ENCODE results near the gene KDM1B.
"Not testable (repeated sequence)": the region's sequence is repeated elsewhere in the genome, so short reads cannot be mapped to it uniquely, and the experiment has no call there.

KDM1B gene

GRCh38 chr6:18186540-18187250 lies 31.5 kb downstream of the KDM1B start:
- peak; percentile 36 for DNase-seq (ENCODE audit: low spot score)

GRCh38 chr6:18187701-18188100 lies 32.5 kb downstream of the KDM1B start:
- no peak for DNase-seq (ENCODE audit: low spot score)

DNA sequence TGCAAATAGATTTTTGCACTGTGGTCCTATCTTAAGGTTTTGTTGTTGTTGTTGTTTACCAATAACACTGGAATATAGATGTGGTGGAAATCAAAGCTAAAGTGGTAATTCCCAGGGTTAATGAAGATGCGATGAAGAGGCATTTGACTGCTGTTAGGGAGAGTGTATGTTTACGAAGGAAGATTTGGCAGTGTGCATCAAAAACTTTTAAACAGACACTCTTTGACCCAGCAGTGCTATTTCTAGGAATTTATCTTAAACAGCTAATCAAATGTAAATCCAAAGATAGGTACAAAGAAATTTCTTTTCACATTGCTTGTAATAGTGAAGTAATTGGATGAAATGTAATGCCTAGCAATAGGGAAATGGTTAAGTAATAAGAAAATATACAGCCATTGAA lies 34.0 kb downstream of the KDM1B start:
- DNase-seq (ENCODE audit: low spot score), result no peak

DNA sequence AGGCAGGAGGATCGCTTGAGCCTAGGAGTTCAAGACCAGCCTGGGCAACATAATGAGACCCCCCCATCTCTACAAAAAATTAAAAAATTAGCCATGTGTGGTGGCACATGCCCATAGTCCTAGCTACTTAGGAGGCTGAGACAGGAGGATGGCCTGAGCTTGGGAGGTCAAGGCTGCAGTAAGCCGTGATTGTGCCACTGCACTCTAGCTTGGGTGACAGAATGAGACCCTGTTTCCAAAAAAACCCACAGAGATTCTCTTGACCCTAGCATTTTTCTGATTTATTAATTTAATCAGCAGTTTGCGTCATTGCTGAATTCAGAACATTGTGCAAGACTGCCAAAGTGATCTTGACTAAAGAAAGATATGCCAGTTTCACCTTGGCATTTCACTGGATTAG lies 36.8 kb downstream of the KDM1B start:
- DNase-seq (ENCODE audit: low spot score), result no peak

DNA sequence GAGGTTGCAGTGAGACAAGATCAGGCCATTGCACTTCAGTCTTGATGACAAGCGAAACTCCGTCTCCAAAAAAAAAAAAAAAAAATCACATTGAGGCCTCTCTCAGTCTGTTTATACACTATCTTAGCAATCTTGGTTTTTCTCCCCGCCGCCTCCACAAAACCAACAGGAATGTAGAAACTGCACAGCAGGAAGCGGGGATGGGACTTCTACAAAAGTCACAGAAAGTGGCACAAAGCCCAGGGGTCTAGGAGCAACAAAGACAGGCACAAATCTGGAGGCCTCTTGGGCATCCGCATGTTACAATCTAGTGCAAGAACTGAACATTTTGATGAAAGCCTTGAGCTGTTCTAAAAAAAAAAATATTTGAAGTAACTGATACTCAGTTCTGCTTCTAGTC lies 48.6 kb downstream of the KDM1B start:
- no peak for DNase-seq (ENCODE audit: low spot score)

- DNase-seq (ENCODE audit: low spot score), result no peak
Observed at GRCh38 chr6:18204691-18205090, 49.5 kb downstream of the KDM1B start.

GRCh38 chr6:18206591-18206990 lies 51.4 kb downstream of the KDM1B start:
- DNase-seq (ENCODE audit: low spot score), result no peak

GRCh38 chr6:18207438-18207837 lies 52.2 kb downstream of the KDM1B start:
- DNase-seq (ENCODE audit: low spot score), result no peak

DNA sequence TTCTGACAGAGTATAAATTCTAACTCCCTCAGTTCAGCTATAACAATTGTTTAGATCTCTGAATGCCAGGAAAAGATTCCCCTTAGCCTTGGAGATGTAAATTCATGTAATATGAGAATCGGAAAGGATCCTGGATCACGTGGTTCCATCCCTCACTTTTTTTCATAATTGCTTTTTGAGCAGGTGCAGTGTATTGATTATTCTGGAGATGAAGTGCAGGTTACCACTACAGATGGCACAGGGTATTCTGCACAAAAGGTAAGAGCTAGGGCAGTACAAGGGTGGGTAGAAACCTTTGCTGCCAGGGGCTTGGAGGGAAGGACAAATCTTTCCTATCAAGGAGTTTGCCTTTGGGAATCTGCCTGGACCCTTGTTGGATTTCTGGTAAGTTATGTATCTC lies 52.7 kb downstream of the KDM1B start:
- no peak for DNase-seq (ENCODE audit: low spot score)

DNA sequence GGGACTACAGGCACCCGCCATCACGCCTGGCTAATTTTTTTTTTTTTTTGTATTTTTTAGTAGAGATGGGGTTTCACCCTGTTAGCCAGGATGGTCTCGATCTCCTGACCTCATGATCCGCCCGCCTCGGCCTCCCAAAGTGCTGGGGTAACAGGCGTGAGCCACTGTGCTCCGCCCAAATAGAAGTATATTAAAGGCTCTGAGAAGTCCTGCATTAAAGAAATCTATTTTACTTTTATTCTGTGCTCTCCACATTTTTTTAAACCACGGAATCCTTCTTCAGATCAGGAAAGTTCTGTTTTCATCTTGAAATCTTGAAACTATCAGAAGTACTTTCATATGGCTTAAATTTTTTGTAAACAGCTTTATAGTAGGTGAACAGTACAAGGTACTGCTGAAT lies 53.6 kb downstream of the KDM1B start:
- not testable (repeated sequence) for DNase-seq (ENCODE audit: low spot score)

- no peak for DNase-seq (ENCODE audit: low spot score)
Observed at GRCh38 chr6:18209539-18210197, 54.4 kb downstream of the KDM1B start.

- no peak for DNase-seq (ENCODE audit: low spot score)
Observed at GRCh38 chr6:18210707-18211106, 55.5 kb downstream of the KDM1B start.

DNA sequence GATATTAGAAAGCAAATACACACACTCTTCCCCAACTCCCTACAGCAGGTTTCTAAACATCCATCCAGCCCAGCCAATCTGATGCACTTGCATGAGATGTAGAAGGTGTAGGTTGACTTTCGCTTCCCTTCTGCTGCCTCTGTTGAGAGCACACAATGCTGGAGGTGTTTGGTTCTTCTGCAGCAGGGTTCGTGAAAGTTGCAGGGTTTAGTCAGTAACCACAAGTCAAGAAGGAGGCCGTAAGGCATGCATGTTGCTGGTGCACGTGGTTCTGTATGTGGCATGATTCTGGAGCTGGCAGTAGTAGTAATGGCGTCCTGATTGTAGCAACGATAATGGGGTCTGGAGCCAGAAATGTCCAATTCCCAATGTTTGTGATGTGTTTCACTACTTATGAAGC lies 56.1 kb downstream of the KDM1B start:
- no peak for DNase-seq (ENCODE audit: low spot score)

DNA sequence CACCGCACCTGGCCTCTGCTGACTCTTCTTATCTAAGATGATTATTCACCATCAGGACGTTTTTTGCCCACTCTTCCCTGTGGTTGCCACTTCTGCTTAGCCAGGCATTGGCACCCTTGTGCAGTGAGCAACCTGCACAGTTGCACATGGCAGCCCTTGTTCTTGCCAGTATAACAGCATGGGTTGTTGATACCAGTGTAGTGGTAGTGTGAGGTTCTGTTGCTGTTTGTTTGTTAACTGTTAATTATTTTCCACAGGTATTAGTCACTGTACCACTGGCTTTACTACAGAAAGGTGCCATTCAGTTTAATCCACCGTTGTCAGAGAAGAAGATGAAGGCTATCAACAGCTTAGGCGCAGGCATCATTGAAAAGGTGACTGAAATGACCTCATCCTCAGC lies 57.0 kb downstream of the KDM1B start:
- peak; percentile 27 for DNase-seq (ENCODE audit: low spot score)

DNA sequence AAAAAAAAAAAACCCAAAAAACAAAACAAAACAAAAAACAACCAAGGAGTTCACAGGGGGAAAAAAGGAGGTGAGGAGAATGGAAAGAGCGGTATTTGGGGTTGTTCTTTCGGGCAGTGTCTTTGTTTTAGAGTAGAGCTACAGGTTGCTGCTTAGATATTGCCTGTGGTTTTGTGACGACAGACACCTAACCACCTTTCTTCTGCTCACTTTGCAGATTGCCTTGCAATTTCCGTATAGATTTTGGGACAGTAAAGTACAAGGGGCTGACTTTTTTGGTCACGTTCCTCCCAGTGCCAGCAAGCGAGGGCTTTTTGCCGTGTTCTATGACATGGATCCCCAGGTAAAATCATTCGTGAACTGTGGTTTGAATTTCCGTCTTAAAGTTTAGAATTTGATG lies 58.2 kb downstream of the KDM1B start:
- no peak for DNase-seq (ENCODE audit: low spot score)

DNA sequence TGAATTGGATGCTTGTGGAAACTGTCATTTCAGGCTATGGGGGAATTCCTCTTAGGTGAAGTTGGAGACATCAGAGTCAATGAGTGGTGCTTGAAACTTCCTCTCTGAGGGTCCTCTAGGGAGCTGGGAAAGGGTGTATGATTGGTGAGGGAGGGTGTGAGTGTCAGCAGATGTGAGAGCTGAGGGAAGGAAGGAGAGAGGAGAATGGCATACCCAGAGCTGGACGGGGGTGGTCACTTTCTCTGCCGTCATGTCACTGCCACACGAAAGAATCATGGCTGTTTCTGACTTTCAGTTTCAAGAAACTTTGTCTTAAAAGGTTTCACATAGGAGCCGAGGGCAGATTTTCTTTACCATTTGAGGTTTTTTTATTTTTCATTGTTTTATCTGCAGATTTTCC lies 58.8 kb downstream of the KDM1B start:
- no peak for DNase-seq (ENCODE audit: low spot score)

GRCh38 chr6:18215436-18215835 lies 60.2 kb downstream of the KDM1B start:
- DNase-seq (ENCODE audit: low spot score), result no peak

DNA sequence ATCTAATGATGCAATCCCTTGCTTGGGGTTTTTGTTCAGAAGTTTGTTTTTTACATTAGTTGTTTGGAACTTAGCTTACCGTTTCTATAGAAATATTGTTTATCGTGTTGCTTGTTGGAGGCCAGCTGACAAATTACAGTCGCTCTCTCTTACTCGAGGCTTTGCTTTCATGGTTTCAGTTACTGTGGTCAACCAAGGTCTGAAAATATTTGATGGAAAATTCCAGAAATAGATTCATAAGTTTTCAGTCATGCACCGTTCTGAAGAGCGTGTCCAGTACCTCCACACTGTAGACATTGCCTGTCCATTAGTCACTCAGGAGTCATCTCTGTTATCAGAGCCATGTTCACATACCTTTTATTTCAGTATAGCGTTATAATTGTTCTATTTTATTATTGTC lies 61.2 kb downstream of the KDM1B start:
- peak; percentile 92 for DNase-seq (ENCODE audit: low spot score)

DNA sequence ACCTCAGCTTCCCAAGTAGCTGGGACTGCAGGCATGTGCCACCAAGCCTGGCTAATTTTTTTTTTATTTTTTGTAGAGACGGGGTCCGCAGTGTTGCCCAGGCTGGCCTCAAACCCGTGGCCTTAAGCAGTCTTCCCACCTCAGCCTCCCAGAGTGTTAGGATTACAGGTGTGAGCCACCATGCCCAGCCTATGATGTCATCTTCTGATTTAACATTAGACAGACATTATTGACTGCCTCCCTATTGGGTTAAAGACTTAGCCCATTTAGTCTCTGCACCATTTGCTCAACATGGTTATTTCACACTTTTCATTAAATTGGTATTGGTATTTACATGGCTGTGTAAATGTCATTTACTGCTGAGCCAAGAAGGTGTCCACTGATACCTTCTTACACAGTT lies 63.0 kb downstream of the KDM1B start:
- DNase-seq (ENCODE audit: low spot score), result no peak

DNA sequence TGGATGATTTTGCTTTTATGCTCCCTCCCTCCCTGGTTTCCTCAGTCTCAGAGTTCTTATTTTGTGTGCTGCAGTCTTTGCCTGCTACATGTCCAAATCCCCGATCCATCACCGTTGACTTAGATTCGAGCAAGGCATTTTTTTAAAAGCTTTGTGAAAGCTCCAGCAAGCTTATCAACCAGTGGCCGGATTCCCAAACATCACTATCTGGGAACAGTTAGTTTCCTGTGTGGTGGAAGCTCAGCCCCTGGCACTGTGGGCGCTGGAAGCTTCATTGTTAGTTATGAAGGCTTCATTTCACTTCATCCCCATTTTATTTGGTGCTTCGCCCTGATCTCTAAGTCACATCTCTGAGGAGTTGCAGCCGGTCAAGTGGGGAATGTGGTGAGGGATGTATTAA lies 64.4 kb downstream of the KDM1B start:
- no peak for DNase-seq (ENCODE audit: low spot score)

- no peak for DNase-seq (ENCODE audit: low spot score)
Observed at GRCh38 chr6:18221288-18221615, 66.0 kb downstream of the KDM1B start.

DNA sequence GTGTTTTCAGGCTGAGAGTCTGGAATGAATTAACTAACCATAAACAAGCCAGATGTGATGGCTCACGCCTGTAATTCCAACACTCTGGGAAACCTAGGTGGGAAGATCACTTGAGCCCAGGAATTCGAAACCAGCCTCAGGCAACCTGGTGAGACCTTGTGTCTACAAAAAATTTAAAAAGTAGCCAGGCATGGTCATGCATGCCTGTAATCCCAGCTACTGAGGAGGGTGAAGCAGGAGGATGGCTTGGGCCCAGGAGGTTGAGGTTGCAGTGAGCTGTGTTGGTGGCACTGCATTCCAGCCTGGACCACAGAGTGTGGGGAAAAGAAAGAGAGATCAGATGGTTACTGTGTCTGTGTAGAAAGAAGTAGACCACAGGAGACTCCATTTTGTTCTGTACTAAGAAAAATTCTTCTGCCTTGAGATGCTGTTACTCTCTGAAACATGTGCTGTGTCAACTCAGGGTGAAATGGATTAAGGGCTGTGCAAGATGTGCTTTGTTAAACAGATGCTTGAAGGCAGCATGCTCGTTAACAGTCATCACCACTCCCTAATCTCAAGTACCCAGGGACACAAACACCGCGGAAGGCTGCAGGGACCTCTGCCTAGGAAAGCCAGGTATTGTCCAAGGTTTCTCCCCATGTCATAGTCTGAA lies 71.4 kb downstream of the KDM1B start:
- DNase-seq (ENCODE audit: low spot score), result peak; percentile 68

DNA sequence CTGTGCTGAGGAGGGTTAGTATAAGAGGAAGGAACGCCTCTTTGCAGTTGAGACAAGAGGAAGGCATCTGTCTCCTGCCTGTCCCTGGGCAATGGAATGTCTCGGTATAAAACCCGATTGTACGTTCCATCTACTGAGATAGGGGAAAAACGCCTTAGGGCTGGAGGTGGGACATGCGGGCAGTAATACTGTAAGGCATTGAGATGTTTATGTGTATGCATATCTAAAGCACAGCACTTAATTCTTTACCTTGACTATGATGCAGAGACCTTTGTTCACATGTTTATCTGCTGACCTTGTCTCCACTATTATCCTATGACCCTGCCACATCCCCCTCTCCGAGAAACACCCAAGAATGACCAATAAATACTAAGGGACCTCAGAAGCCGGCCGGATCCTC lies 71.9 kb downstream of the KDM1B start:
- not testable (repeated sequence) for DNase-seq (ENCODE audit: low spot score)

GRCh38 chr6:18228590-18228989 lies 73.4 kb downstream of the KDM1B start:
- DNase-seq (ENCODE audit: low spot score), result not testable (repeated sequence)
